Lower leg skin (tissue), 4 donors: Measurements from ENCODE around the gene SPP2. TPM values are rescaled to one million over a fixed set of nuclear protein-coding genes. Genes with fewer than 3 reads are reported as not detected.

Experiments used
- DNase-seq, 2 donors: peaks; one replicate each; pipeline ENCODE4 v3.0.0-alpha.2; 2019; ENCODE audit warnings: low spot score in 2 of 2
- H3K4me3 ChIP-seq: fragments of 200-600 bp; sonication (generic); 2 replicates; pipeline ENCODE4 v1.5.1; 2017; ENCODE audit warnings: mild to moderate bottlenecking, low read depth; ENCODE audit not compliant: poor library complexity, severe bottlenecking
- CTCF ChIP-seq, 3 donors: fragments of 450-650 bp; IDR thresholded peaks; one replicate each; pipeline ENCODE4 v1.5.1; 2016; ENCODE audit warnings: antibody characterized with exemption in 3 of 3, mild to moderate bottlenecking in 3 of 3, moderate library complexity in 2 of 3
- POLR2A ChIP-seq, 2 donors: fragments of 450-650 bp; IDR thresholded peaks; one replicate each; pipeline ENCODE4 v1.6.1; 2016 to 2017; ENCODE audit warnings: antibody characterized with exemption in 2 of 2, mild to moderate bottlenecking in 1 of 2, moderate library complexity in 1 of 2
- WGBS, 2 donors: methylation state at CpG; one replicate each; pipeline ENCODE4 v1.1.5; 2018; 5-methylcytosine and 5-hydroxymethylcytosine counted together
- intact Hi-C: fragments of 100-400 bp; cut with DNase I; formaldehyde crosslinking; loops from one replicate; pipeline ENCODE4 v1.15.0; 2023; ENCODE audit warnings: low total_unique reads
- total RNA-seq, 4 donors: library from RNA; depleted of rRNA; stranded (reverse); fragments of >200 nt; gene quantifications; one replicate each; pipeline ENCODE4 v1.1.0, GENCODE V29; 2016

SPP2 gene
- total RNA-seq, 4 donors from 2014 or later = not detected

- intact Hi-C loops = no loop called here
- 82 to 86% methylated on average over 4 of the region's 4 CpGs for WGBS, 2 donors
- DNase-seq = no peak
- no peak for TF ChIP-seq POLR2A (IDR thresholded peaks at IDR 0.05)
- TF ChIP-seq CTCF (IDR thresholded peaks at IDR 0.05) = no peak
- no peak overlapping the region for H3K4me3 ChIP-seq
Observed at GRCh38 chr2:234051374-234052070, 1.0 kb downstream of the SPP2 start.

- TF ChIP-seq CTCF (IDR thresholded peaks at IDR 0.05) = no peak
- no peak for TF ChIP-seq POLR2A (IDR thresholded peaks at IDR 0.05)
- no peak for DNase-seq
- no peak overlapping the region for H3K4me3 ChIP-seq
- 69 to 76% methylated on average over 4 of the region's 4 CpGs for WGBS, 2 donors
- intact Hi-C loops = no loop called here
Observed at GRCh38 chr2:234058881-234059280, 8.4 kb downstream of the SPP2 start.

GRCh38 chr2:234060236-234060635 lies 9.7 kb downstream of the SPP2 start:
- no peak overlapping the region for H3K4me3 ChIP-seq
- WGBS, 2 donors = 85 to 89% methylated on average over 8 of the region's 8 CpGs
- TF ChIP-seq POLR2A (IDR thresholded peaks at IDR 0.05) (no peak), CTCF (IDR thresholded peaks at IDR 0.05) (no peak)
- intact Hi-C loops = no loop called here
- no peak for DNase-seq

GRCh38 chr2:234061624-234062257 lies 11.2 kb downstream of the SPP2 start:
- TF ChIP-seq CTCF (IDR thresholded peaks at IDR 0.05) = no peak
- TF ChIP-seq POLR2A (IDR thresholded peaks at IDR 0.05) = no peak
- WGBS, 2 donors = 82 to 86% methylated on average over 6 of the region's 6 CpGs
- H3K4me3 ChIP-seq = no peak overlapping the region
- no peak for DNase-seq
- intact Hi-C loops = no loop called here

DNA sequence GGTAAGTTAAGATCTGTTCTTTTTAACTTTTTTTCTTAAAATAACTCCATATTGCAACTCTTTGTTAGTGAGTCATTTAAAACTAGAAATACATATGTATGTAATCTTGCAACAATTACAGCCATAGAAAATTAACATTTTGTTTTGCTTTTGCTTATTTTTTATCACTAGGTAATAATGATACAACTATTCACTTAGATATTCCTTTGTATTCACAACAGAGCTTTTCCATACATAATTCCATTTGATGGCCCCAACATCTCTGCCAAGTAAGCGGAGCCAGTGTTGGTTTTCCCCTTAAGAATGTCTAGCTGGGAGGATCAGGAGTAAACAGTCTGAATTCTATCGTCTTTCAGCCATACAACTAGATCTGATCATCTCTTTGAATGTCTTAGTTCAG lies 16.1 kb downstream of the SPP2 start:
- TF ChIP-seq POLR2A (IDR thresholded peaks at IDR 0.05) (no peak), CTCF (IDR thresholded peaks at IDR 0.05) (no peak)
- no peak overlapping the region for H3K4me3 ChIP-seq
- no peak for DNase-seq
- intact Hi-C loops = no loop called here
- 73 to 76% methylated on average over 2 of the region's 2 CpGs for WGBS, 2 donors
